HCT116 (cell line): Measurements from ENCODE around the gene NBAS.
A peak's percentile ranks its signal among the peaks of the same experiment; 100 is the strongest.

ENCODE experiments used
- CEBPB ChIP-seq: IDR thresholded peaks from 2 replicates; pipeline ENCODE4 v1.6.1; 2012; ENCODE audit warnings: low read depth
- CTCF ChIP-seq, 3 experiments: fragments of 200-600 bp in 1 of 3; sonication (generic) in 1 of 3; IDR thresholded peaks in 2 of 3; conservative IDR thresholded peaks in 1 of 3; 2 replicates each; pipeline ENCODE4 v1.5.1; 2012 to 2017; ENCODE audit warnings: low read depth in 2 of 3, low read length in 2 of 3, antibody characterized with exemption in 1 of 3, borderline replicate concordance in 1 of 3, control low read depth in 1 of 3, mild to moderate bottlenecking in 1 of 3, mixed read lengths in 1 of 3, mixed run types in 1 of 3, moderate library complexity in 1 of 3; ENCODE audit not compliant: insufficient read depth in 1 of 3
- EZH2 ChIP-seq: fragments of 200-600 bp; sonication (generic); IDR thresholded peaks from 2 replicates; pipeline ENCODE4 v1.6.1; 2017; ENCODE audit warnings: antibody characterized with exemption, mixed run types
- EZH2phosphoT487 ChIP-seq: fragments of 200-600 bp; IDR thresholded peaks from 2 replicates; pipeline ENCODE4 v1.6.1; 2018; ENCODE audit warnings: antibody characterized with exemption, borderline replicate concordance
- JUND ChIP-seq: IDR thresholded peaks from 2 replicates; pipeline ENCODE4 v1.6.1; 2012
- MAX ChIP-seq: IDR thresholded peaks from 2 replicates; pipeline ENCODE4 v1.6.1; 2012
- POLR2A ChIP-seq: IDR thresholded peaks from 2 replicates; pipeline ENCODE4 v1.7.0; 2011; ENCODE audit warnings: borderline replicate concordance; ENCODE audit not compliant: insufficient read depth, insufficient read length; ENCODE audit errors: extremely low read depth
- POLR2AphosphoS5 ChIP-seq: IDR thresholded peaks from 2 replicates; pipeline ENCODE4 v1.6.1; 2011; ENCODE audit warnings: mild to moderate bottlenecking, low read depth, low read length, moderate library complexity
- RAD21 ChIP-seq: IDR thresholded peaks from 2 replicates; pipeline ENCODE4 v1.6.1; 2012; ENCODE audit warnings: low read depth, mild to moderate bottlenecking
- REST ChIP-seq: IDR thresholded peaks from 2 replicates; pipeline ENCODE4 v1.6.1; 2012; ENCODE audit warnings: low read depth
- YY1 ChIP-seq: IDR thresholded peaks from 2 replicates; pipeline ENCODE4 v1.6.1; 2011; ENCODE audit warnings: low read length, low read depth, moderate library complexity, mild to moderate bottlenecking; ENCODE audit not compliant: insufficient replicate concordance; ENCODE audit errors: extremely low read depth
- TF ChIP-seq, protein P1 (sequence below): IDR thresholded peaks from 2 replicates; pipeline ENCODE4 v1.6.1; 2011; ENCODE audit warnings: mild to moderate bottlenecking, low read length, moderate library complexity; ENCODE audit not compliant: insufficient replicate concordance; ENCODE audit errors: extremely low read depth
- TF ChIP-seq, protein P2 (sequence below): IDR thresholded peaks from 2 replicates; pipeline ENCODE4 v1.6.1; 2012

DNA sequence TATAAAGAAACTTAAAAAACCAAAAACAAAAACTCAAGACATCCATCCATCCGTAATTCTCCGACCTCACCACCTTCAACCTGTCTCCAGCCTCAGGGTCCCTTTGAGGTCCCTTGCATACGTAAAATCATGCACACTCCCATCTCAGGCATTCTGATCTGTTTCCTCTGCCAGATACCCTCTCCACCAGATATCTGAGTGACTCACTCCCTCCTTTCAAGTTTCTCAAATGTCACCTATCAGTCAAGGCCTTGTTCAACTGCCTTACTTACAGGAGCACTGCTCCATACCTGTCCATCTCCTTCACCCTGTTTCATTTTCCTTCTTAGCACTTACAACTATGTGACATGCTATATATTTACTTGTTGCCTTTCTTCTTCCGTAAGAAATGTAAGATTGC, 369.3 kb downstream of the NBAS start:
- TF ChIP-seq EZH2, result no peak
- peak; percentile 34; the same call in 1 of the 2 replicates for TF ChIP-seq JUND
- no peak for TF ChIP-seq POLR2AphosphoS5
- TF ChIP-seq, protein P1, sequence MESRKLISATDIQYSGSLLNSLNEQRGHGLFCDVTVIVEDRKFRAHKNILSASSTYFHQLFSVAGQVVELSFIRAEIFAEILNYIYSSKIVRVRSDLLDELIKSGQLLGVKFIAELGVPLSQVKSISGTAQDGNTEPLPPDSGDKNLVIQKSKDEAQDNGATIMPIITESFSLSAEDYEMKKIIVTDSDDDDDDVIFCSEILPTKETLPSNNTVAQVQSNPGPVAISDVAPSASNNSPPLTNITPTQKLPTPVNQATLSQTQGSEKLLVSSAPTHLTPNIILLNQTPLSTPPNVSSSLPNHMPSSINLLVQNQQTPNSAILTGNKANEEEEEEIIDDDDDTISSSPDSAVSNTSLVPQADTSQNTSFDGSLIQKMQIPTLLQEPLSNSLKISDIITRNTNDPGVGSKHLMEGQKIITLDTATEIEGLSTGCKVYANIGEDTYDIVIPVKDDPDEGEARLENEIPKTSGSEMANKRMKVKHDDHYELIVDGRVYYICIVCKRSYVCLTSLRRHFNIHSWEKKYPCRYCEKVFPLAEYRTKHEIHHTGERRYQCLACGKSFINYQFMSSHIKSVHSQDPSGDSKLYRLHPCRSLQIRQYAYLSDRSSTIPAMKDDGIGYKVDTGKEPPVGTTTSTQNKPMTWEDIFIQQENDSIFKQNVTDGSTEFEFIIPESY, result no peak
- TF ChIP-seq CTCF (IDR thresholded peaks at IDR 0.05 in 2 of 3, conservative IDR thresholded peaks at IDR 0.05 in 1 of 3; ENCODE audit: borderline replicate concordance in 1 of 3, insufficient read depth in 1 of 3, low read depth in 2 of 3, low read length in 2 of 3), result no peak
- TF ChIP-seq RAD21, result no peak
- no peak for TF ChIP-seq EZH2phosphoT487
- TF ChIP-seq CEBPB, result no peak
- TF ChIP-seq, protein P2, sequence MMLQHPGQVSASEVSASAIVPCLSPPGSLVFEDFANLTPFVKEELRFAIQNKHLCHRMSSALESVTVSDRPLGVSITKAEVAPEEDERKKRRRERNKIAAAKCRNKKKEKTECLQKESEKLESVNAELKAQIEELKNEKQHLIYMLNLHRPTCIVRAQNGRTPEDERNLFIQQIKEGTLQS, result no peak
- TF ChIP-seq REST, result no peak
- TF ChIP-seq MAX, result no peak
- TF ChIP-seq YY1, result no peak
- TF ChIP-seq POLR2A, result no peak
